Stomach smooth muscle (tissue), 2 donors: ENCODE data around the gene USF1.
"Not testable (repeated sequence)": the region's sequence is repeated elsewhere in the genome, so short reads cannot be mapped to it uniquely, and the experiment has no call there.

ENCODE experiments used
- H3K27ac ChIP-seq: one replicate; pipeline ENCODE4 v1.7.0; 2013; ENCODE audit warnings: mild to moderate bottlenecking, low read length, inconsistent platforms
- H3K27me3 ChIP-seq, 2 donors: one replicate each; pipeline ENCODE4 v1.7.0; 2013; ENCODE audit warnings: low read length in 2 of 2; ENCODE audit not compliant: insufficient read depth in 2 of 2, control insufficient read depth in 1 of 2
- H3K36me3 ChIP-seq, 2 donors: one replicate each; pipeline ENCODE4 v1.7.0; 2013; ENCODE audit warnings: low read length in 2 of 2; ENCODE audit not compliant: control insufficient read depth in 2 of 2, insufficient read depth in 2 of 2
- H3K4me1 ChIP-seq: one replicate; pipeline ENCODE4 v1.7.0; 2013; ENCODE audit warnings: low read length; ENCODE audit not compliant: control insufficient read depth, insufficient read depth
- H3K4me3 ChIP-seq, 2 donors: one replicate each; pipeline ENCODE4 v1.7.0; 2013; ENCODE audit warnings: low read length in 2 of 2
- H3K9ac ChIP-seq, 2 donors: one replicate each; pipeline ENCODE4 v1.7.0; 2013; ENCODE audit warnings: low read length in 2 of 2, mild to moderate bottlenecking in 1 of 2
- H3K9me3 ChIP-seq, 2 donors: one replicate each; pipeline ENCODE4 v1.7.0; 2013; ENCODE audit warnings: low read length in 2 of 2; ENCODE audit not compliant: control insufficient read depth in 2 of 2
- donor health status: healthy.
- donor health status: Pancreatic carcinoma.

USF1 gene

DNA sequence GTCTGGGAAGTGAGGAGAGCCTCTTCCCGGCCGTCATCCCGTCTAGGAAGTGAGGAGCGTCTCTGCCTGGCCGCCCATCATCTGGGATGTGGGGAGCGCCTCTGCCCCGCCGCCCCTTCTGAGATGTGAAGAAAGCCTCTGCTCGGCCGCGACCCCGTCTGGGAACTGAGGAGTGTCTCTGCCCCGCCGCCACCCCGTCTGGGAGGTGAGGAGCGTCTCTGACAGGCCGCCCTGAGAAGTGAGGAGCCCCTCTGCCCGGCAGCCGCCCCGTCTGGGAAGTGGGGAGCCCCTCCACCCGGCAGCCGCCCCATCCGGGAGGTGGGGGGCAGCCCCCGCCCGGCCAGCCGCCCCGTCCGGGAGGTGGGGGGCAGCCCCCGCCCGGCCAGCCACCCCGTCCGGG is 16.3 kb downstream of the USF1 start:
- H3K36me3 ChIP-seq, H3K4me1 ChIP-seq, H3K27me3 ChIP-seq, H3K9me3 ChIP-seq, H3K9ac ChIP-seq, H3K4me3 ChIP-seq, H3K27ac ChIP-seq: not testable (repeated sequence)

GRCh38 chr1:161026954-161027353 is 18.8 kb downstream of the USF1 start:
- H3K4me3 ChIP-seq, H3K9ac ChIP-seq, H3K9me3 ChIP-seq, H3K27ac ChIP-seq, H3K4me1 ChIP-seq, H3K27me3 ChIP-seq, H3K36me3 ChIP-seq: not testable (repeated sequence)

DNA sequence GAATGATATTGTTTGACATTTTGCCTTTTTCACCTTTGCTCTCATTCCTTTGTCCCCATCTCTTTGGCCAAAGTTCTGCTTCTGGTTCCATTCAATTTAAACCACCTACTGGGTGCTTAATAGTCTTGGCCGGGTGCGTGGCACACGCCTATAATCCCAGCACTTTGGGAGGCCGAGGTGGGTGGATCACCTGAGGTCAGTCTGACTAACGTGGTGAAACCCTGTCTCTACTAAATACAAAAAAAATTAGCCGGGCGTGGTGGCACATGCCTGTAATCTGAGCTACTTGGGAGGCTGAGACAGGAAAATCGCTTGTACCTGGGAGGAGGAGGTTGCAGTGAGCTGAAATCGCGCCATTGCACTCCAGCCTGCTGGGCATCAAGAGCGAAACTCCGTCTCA is 23.3 kb downstream of the USF1 start:
- H3K9ac ChIP-seq, H3K4me3 ChIP-seq, H3K36me3 ChIP-seq, H3K9me3 ChIP-seq, H3K27ac ChIP-seq, H3K4me1 ChIP-seq: not testable (repeated sequence)
- H3K27me3 ChIP-seq: peaks cover 13 to 17% of the 10 kb centered on the region in 2 donors

- H3K9ac ChIP-seq: no peak overlapping the region
- H3K9me3 ChIP-seq: no peaks in the 10 kb centered on the region
- peaks cover 9% of the 10 kb centered on the region for H3K4me1 ChIP-seq
- peaks cover 13 to 17% of the 10 kb centered on the region in 2 donors for H3K27me3 ChIP-seq
- no peak overlapping the region for H3K27ac ChIP-seq
- no peak overlapping the region for H3K4me3 ChIP-seq
- no peaks in the 10 kb centered on the region for H3K36me3 ChIP-seq
These were observed 23.8 kb downstream of the USF1 start for GRCh38 chr1:161021970-161022353.

GRCh38 chr1:161021165-161021969 is 24.4 kb downstream of the USF1 start:
- Histone ChIP-seq H3K4me3 (peak overlapping the region; percentile 59 to 70), H3K4me1 (peaks cover 9% of the 10 kb centered on the region), H3K27ac (no peak overlapping the region), H3K36me3 (no peaks in the 10 kb centered on the region), H3K9ac (no peak overlapping the region), H3K27me3 (peaks cover 13 to 17% of the 10 kb centered on the region in 2 donors), H3K9me3 (no peaks in the 10 kb centered on the region)

GRCh38 chr1:161020509-161021164 is 25.1 kb downstream of the USF1 start, which contains the start of gene F11R:
TSS of gene F11R (minus strand) at chr1:161021152. CDS start at chr1:161021073, 79 bp downstream.
- Histone ChIP-seq H3K27ac (peak within 1 kb of the TSS; percentile 31), H3K27me3 (peaks cover 13 to 17% of the 10 kb centered on the region in 2 donors), H3K36me3 (no peaks in the 10 kb centered on the region), H3K4me1 (peaks cover 9% of the 10 kb centered on the region), H3K4me3 (peak within 1 kb of the TSS; percentile 59 to 70), H3K9me3 (no peaks in the 10 kb centered on the region), H3K9ac (peak within 1 kb of the TSS in 1 of 2 donors; percentile 64)

DNA sequence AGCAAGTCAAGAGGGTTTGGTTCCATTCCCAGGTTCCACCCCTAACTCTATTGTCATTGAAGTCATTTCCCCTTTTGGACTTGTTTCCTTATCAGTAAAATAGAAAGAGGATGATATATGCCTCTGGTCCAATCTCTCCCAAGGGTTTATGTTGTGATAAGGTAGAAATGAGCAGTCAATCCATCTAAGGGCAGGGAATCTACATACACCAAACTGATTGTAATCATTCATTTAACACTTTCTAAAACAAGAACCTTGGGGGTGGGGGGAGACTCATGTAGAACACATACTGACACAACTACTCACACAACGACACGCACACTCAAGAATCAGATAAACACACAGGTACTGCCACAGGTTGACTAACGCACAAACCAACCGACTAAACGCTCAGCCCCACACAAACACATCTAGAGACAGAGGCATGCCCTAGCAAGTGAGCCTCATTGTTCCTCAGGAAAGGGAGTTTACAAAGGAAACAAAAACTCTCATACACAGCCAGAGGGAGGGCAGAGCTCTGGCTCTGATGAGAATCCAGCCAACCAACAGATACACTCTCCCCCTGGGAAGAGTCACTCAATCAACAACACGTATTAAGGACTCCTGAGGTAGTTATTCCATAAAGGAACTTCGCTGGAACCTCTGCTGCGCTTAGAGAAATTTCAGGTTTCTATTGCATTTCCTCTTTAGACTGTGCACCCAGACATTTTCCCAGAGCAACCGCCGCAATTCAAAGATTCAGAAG is 25.9 kb downstream of the USF1 start:
- Histone ChIP-seq H3K27ac (peak overlapping the region; percentile 31), H3K36me3 (no peaks in the 10 kb centered on the region), H3K9ac (peak overlapping the region in 1 of 2 donors; percentile 21), H3K9me3 (no peaks in the 10 kb centered on the region), H3K4me1 (peaks cover 9% of the 10 kb centered on the region), H3K4me3 (peak overlapping the region; percentile 59 to 70), H3K27me3 (peaks cover 13 to 17% of the 10 kb centered on the region in 2 donors)

- not testable (repeated sequence) for H3K9me3 ChIP-seq, H3K27ac ChIP-seq, H3K36me3 ChIP-seq, H3K9ac ChIP-seq, H3K4me3 ChIP-seq
- Histone ChIP-seq H3K4me1 (peaks cover 11% of the 10 kb centered on the region), H3K27me3 (peaks cover 13 to 17% of the 10 kb centered on the region in 2 donors)
These were observed 26.6 kb downstream of the USF1 start for GRCh38 chr1:161019111-161019660.

DNA sequence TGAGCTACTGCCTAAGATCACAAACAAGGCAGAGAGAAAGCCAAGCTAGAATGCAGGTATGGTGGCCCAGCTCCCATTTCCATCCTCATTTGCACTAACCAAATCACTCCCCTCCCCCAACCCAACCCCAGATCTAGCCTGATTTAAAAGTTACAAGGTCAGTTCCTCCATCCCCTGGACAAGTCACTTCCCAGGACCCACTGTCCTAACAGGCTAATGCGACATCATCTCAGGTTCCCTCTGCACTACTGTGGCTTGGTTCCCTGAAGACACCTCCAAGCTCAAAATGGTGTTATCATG is 27.2 kb downstream of the USF1 start:
- Histone ChIP-seq H3K36me3 (no peaks in the 10 kb centered on the region), H3K9me3 (no peaks in the 10 kb centered on the region), H3K27ac (no peak overlapping the region), H3K9ac (no peak overlapping the region), H3K4me1 (peaks cover 14% of the 10 kb centered on the region), H3K4me3 (no peak overlapping the region), H3K27me3 (peaks cover 13 to 17% of the 10 kb centered on the region in 2 donors)

DNA sequence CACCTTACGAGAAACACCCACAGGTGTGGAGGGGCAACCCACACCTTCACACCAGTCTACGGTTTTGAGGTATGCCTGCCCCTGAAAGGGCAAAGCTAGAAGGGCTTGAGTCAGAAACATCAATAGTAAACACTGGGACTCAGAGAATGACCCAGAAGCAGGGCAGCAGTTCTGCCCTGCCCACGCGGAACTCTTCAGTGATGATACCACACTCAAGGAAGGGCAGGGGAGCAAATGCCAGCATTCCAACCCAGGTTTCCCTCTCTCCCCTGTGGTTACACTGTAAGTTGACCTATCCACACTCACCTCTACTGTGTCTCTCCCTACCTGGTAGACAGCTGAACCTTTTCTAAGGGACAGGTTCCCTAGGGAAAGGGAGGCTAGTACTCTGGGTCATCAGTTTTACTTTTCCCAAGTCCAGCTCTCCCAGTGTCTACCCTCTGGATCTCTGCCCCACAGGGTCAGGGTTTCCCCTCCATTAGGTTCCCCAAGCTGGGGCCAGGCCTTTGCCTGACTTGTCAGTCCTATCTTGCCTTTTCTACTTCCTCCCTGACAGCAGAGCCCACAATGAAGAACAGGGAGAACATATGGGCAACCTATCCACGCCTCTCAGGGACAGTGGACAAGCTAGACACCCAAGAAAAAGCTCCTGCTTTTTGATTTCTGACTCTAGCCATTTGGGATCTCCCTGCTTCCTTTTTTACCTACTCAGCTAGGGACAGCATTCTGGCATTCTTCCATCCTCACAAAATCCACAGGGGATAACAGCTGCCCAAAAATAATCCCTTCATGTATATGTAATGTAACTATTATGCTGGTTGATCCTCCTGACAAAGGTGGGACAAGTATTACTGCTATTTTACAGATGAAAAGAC is 27.8 kb downstream of the USF1 start:
- no peaks in the 10 kb centered on the region for H3K9me3 ChIP-seq
- H3K9ac ChIP-seq: no peak overlapping the region
- no peak overlapping the region for H3K4me3 ChIP-seq
- peaks cover 13 to 17% of the 10 kb centered on the region in 2 donors for H3K27me3 ChIP-seq
- H3K36me3 ChIP-seq: no peaks in the 10 kb centered on the region
- H3K4me1 ChIP-seq: peaks cover 15% of the 10 kb centered on the region
- H3K27ac ChIP-seq: no peak overlapping the region
